H1 (cell line): ENCODE data around the gene NLRP3. TPM values are rescaled to one million over a fixed set of nuclear protein-coding genes. Genes with fewer than 3 reads are reported as not detected.

Experiments
- CTCF ChIA-PET: fragments of 300-600 bp; sonication (Branson Sonifier 250); formaldehyde crosslinking; loops from one replicate; lab custom pipeline; 2021; ENCODE audit not compliant: partially characterized antibody; lab: Charles Lee
- POLR2A ChIA-PET: fragments of 300-600 bp; sonication (Branson Sonifier 250); formaldehyde crosslinking; loops from one replicate; lab custom pipeline; 2021; ENCODE audit warnings: inconsistent platforms; ENCODE audit not compliant: partially characterized antibody; lab: Charles Lee
- DNase-seq, 2 experiments: peaks; one replicate each; pipeline versions ENCODE4 v3.0.0 to v3.0.0-alpha.2; 2010 to 2022; ENCODE audit warnings: low spot score in 2 of 2, low read depth in 1 of 2, mixed read lengths in 1 of 2
- FAIRE-seq: peaks from 2 replicates; lab custom pipeline; 2011; peaks lifted over from hg19 to GRCh38; lab: Jason Lieb, UNC
- H2AFZ ChIP-seq: 2 replicates; pipeline ENCODE4 v1.8.1; 2012; ENCODE audit warnings: low read length, inconsistent platforms
- H2AK5ac ChIP-seq: 2 replicates; pipeline ENCODE4 v1.6.1; 2013; ENCODE audit warnings: low read depth, low read length
- H2BK120ac ChIP-seq: replicated peaks from 2 replicates; pipeline ENCODE3; 2013; ENCODE audit warnings: low read depth, low read length, inconsistent platforms
- H2BK12ac ChIP-seq: 2 replicates; pipeline ENCODE4 v1.6.1; 2013; ENCODE audit warnings: low read depth, low read length
- H2BK15ac ChIP-seq: 2 replicates; pipeline ENCODE4 v1.6.1; 2013; ENCODE audit warnings: low read length
- H2BK20ac ChIP-seq: 2 replicates; pipeline ENCODE4 v1.6.1; 2013; ENCODE audit warnings: low read length
- H2BK5ac ChIP-seq: 2 replicates; pipeline ENCODE4 v1.6.1; 2013; ENCODE audit warnings: low read depth, low read length
- H3K14ac ChIP-seq: 2 replicates; pipeline ENCODE4 v1.6.1; 2013; ENCODE audit warnings: inconsistent platforms; ENCODE audit not compliant: insufficient read length
- H3K18ac ChIP-seq: 2 replicates; pipeline ENCODE4 v1.6.1; 2013; ENCODE audit warnings: low read length; ENCODE audit errors: extremely low read depth
- H3K23ac ChIP-seq: 2 replicates; pipeline ENCODE4 v1.6.1; 2013; ENCODE audit warnings: inconsistent platforms; ENCODE audit not compliant: insufficient read length
- H3K23me2 ChIP-seq: 2 replicates; pipeline ENCODE4 v1.6.1; 2013; ENCODE audit warnings: low read depth, low read length
- H3K27ac ChIP-seq: 2 replicates; pipeline ENCODE4 v1.6.1; 2011; ENCODE audit warnings: low read depth, low read length, inconsistent platforms
- H3K27me3 ChIP-seq, 4 experiments: replicated peaks in 1 of 4; 1 replicate in 1 of 4; 2 replicates in 3 of 4; pipeline versions ENCODE4 v1.6.1 to v1.8.1; 2011 to 2013; ENCODE audit warnings: low read length in 3 of 4, mild to moderate bottlenecking in 3 of 4, inconsistent platforms in 2 of 4, mixed read lengths in 2 of 4, moderate library complexity in 1 of 4; ENCODE audit not compliant: control insufficient read depth in 3 of 4, insufficient read depth in 3 of 4; ENCODE audit errors: extremely low read depth in 1 of 4
- H3K36me3 ChIP-seq, 4 experiments: 2 replicates each; pipeline versions ENCODE4 v1.6.1 to v1.8.1; 2011 to 2013; ENCODE audit warnings: mild to moderate bottlenecking in 4 of 4, low read length in 3 of 4, moderate library complexity in 2 of 4, control low read depth in 1 of 4, inconsistent platforms in 1 of 4; ENCODE audit not compliant: insufficient read depth in 4 of 4, control insufficient read depth in 2 of 4
- H3K4ac ChIP-seq: replicated peaks from 2 replicates; pipeline ENCODE3; 2013; ENCODE audit warnings: low read length, low read depth, mixed read lengths, inconsistent platforms; ENCODE audit not compliant: insufficient read length
- H3K4me1 ChIP-seq, 4 experiments: replicated peaks in 1 of 4; 1 replicate in 1 of 4; 2 replicates in 3 of 4; pipeline versions ENCODE4 v1.6.1 to v1.8.1; 2011 to 2013; ENCODE audit warnings: low read length in 3 of 4, inconsistent platforms in 2 of 4, mixed read lengths in 1 of 4; ENCODE audit not compliant: insufficient read depth in 4 of 4, control insufficient read depth in 3 of 4
- H3K4me2 ChIP-seq, 2 experiments: 2 replicates each; pipeline versions ENCODE4 v1.6.1 to v1.8.1; 2011 to 2013; ENCODE audit warnings: low read depth in 2 of 2, low read length in 2 of 2, control low read depth in 1 of 2, inconsistent platforms in 1 of 2, mild to moderate bottlenecking in 1 of 2; ENCODE audit not compliant: insufficient read depth in 1 of 2
- H3K4me3 ChIP-seq, 4 experiments: fragments of 200-600, 300-600 bp in 1 of 4; sonication (generic), shearing (Covaris generic), sonication (Bioruptor Twin) in 1 of 4; 2 replicates each; pipeline versions ENCODE4 v1.5.1 to v1.8.1; 2011 to 2016; ENCODE audit warnings: low read length in 4 of 4, low read depth in 3 of 4, control low read depth in 2 of 4, inconsistent platforms in 2 of 4, mild to moderate bottlenecking in 2 of 4, mixed read lengths in 1 of 4, moderate library complexity in 1 of 4; ENCODE audit not compliant: insufficient read depth in 2 of 4; ENCODE audit errors: extremely low read depth in 1 of 4
- H3K56ac ChIP-seq: replicated peaks from 2 replicates; pipeline ENCODE3; 2013; ENCODE audit warnings: low read depth, mild to moderate bottlenecking, mixed read lengths, low read length, inconsistent platforms; ENCODE audit not compliant: insufficient read length
- H3K79me1 ChIP-seq: 2 replicates; pipeline ENCODE4 v1.6.1; 2013; ENCODE audit warnings: low read depth, low read length, control low read depth
- H3K79me2 ChIP-seq, 2 experiments: 2 replicates each; pipeline versions ENCODE4 v1.6.1 to v1.8.1; 2012 to 2013; ENCODE audit warnings: low read length in 2 of 2, mild to moderate bottlenecking in 2 of 2, inconsistent platforms in 1 of 2; ENCODE audit not compliant: insufficient read depth in 2 of 2, control insufficient read depth in 1 of 2
- H3K9ac ChIP-seq, 4 experiments: replicated peaks in 1 of 4; 1 replicate in 1 of 4; 2 replicates in 3 of 4; pipeline versions ENCODE4 v1.6.1 to v1.8.1; 2011 to 2013; ENCODE audit warnings: low read depth in 3 of 4, low read length in 3 of 4, control low read depth in 2 of 4, mild to moderate bottlenecking in 2 of 4, moderate library complexity in 2 of 4, inconsistent platforms in 1 of 4; ENCODE audit errors: extremely low read depth in 1 of 4
- H3K9me3 ChIP-seq, 2 experiments: 2 replicates each; pipeline versions ENCODE4 v1.6.1 to v1.8.1; 2012 to 2013; ENCODE audit warnings: mild to moderate bottlenecking in 2 of 2, moderate library complexity in 2 of 2, control low read depth in 1 of 2, inconsistent platforms in 1 of 2, low read depth in 1 of 2, low read length in 1 of 2, mixed read lengths in 1 of 2; ENCODE audit not compliant: insufficient read depth in 2 of 2
- H4K20me1 ChIP-seq, 2 experiments: replicated peaks in 1 of 2; 2 replicates each; pipeline versions ENCODE3 to v1.8.1; 2011 to 2013; ENCODE audit warnings: inconsistent platforms in 2 of 2, low read length in 2 of 2, mild to moderate bottlenecking in 1 of 2; ENCODE audit not compliant: insufficient read depth in 2 of 2, control insufficient read depth in 1 of 2
- H4K5ac ChIP-seq: 2 replicates; pipeline ENCODE4 v1.6.1; 2013; ENCODE audit warnings: low read length, low read depth, mixed read lengths, inconsistent platforms; ENCODE audit not compliant: insufficient read length
- H4K8ac ChIP-seq: 2 replicates; pipeline ENCODE4 v1.8.0; 2013; ENCODE audit warnings: mild to moderate bottlenecking, moderate library complexity, low read length, inconsistent platforms; ENCODE audit not compliant: insufficient read depth; ENCODE audit errors: extremely low read depth
- H4K91ac ChIP-seq: replicated peaks from 2 replicates; pipeline ENCODE3; 2013; ENCODE audit warnings: low read length, mixed read lengths, inconsistent platforms; ENCODE audit not compliant: insufficient read length
- BCL11A ChIP-seq, 2 experiments: IDR thresholded peaks; one replicate each; pipeline ENCODE4 v1.6.1; 2011; ENCODE audit warnings: low read depth in 2 of 2, low read length in 2 of 2, mild to moderate bottlenecking in 2 of 2
- EP300 ChIP-seq, 2 experiments: IDR thresholded peaks; 1 replicate in 1 of 2; 2 replicates in 1 of 2; pipeline ENCODE4 v1.6.1; 2011 to 2012; ENCODE audit warnings: low read depth in 2 of 2, low read length in 2 of 2, mild to moderate bottlenecking in 2 of 2, borderline replicate concordance in 1 of 2, inconsistent platforms in 1 of 2, moderate library complexity in 1 of 2
- JUN ChIP-seq: IDR thresholded peaks from 2 replicates; pipeline ENCODE4 v1.6.1; 2011; ENCODE audit warnings: low read depth, mild to moderate bottlenecking, improper control_type of control experiment, low read length
- KDM1A ChIP-seq: fragments of 200-600, 300-600 bp; sonication (generic); IDR thresholded peaks from 2 replicates; pipeline ENCODE4 v1.7.1; 2016; ENCODE audit warnings: mild to moderate bottlenecking, low read length, borderline replicate concordance
- MAFK ChIP-seq: IDR thresholded peaks from 2 replicates; pipeline ENCODE4 v1.6.1; 2012; ENCODE audit warnings: low read depth, mild to moderate bottlenecking, improper control_type of control experiment, low read length
- SIN3A ChIP-seq, 2 experiments: IDR thresholded peaks in 1 of 2; conservative IDR thresholded peaks in 1 of 2; 2 replicates each; pipeline ENCODE4 v1.6.1; 2011 to 2012; ENCODE audit warnings: low read length in 2 of 2, improper control_type of control experiment in 1 of 2, low read depth in 1 of 2, mild to moderate bottlenecking in 1 of 2
- SP1 ChIP-seq: IDR thresholded peaks from 2 replicates; pipeline ENCODE4 v1.6.1; 2011; ENCODE audit warnings: low read depth, low read length
- SP4 ChIP-seq: IDR thresholded peaks from 2 replicates; pipeline ENCODE4 v1.6.1; 2012; ENCODE audit warnings: low read length, inconsistent platforms
- TBP ChIP-seq: IDR thresholded peaks from 2 replicates; pipeline ENCODE4 v1.6.1; 2011; ENCODE audit warnings: low read depth, low read length, improper control_type of control experiment
- WGBS, 2 experiments: shearing (Covaris generic) in 1 of 2; methylation state at CpG; one replicate each; pipeline versions ENCODE4 v1.1.6 to v1.1.7; 2013 to 2015; ENCODE audit warnings: low lambda C conversion rate in 2 of 2, mixed read lengths in 2 of 2, inconsistent platforms in 1 of 2, low coverage in 1 of 2, missing lambda C conversion rate in 1 of 2; ENCODE audit not compliant: insufficient replicate concordance in 2 of 2, insufficient coverage in 1 of 2, insufficient read length in 1 of 2; ENCODE audit errors: extremely low coverage in 1 of 2, missing lambda C conversion rate in 1 of 2; 5-methylcytosine and 5-hydroxymethylcytosine counted together
- polyA plus RNA-seq, 7 experiments: library from polyadenylated mRNA; depleted of rRNA in 3 of 7; stranded (reverse) in 5 of 7; unstranded in 2 of 7; fragments of >200 nt in 5 of 7; fragments of 200-250 nt in 2 of 7; gene quantifications; 1 replicate in 5 of 7; 2 replicates in 1 of 7; 4 replicates in 1 of 7; pipeline versions ENCODE4 v1.2.1 to v1.2.3, GENCODE V29; 2011 to 2013; ENCODE audit warnings: missing spikeins in 2 of 7, mixed read lengths in 2 of 7
- total RNA-seq: library from RNA; stranded (reverse); fragmentation: NEBNext Ultra II Directional; extraction: Animal tissue kit (Norgen Biotek cat#: 25700); gene quantifications from 2 replicates; pipeline ENCODE4 v1.2.1, GENCODE V29; 2021

The NLRP3 gene
- total and polyA plus RNA-seq, 2 of the 8 experiments (the other 6 are each of a cell fraction or from before 2014, with no cell fraction given): 0.05 to 0.19 TPM

DNA sequence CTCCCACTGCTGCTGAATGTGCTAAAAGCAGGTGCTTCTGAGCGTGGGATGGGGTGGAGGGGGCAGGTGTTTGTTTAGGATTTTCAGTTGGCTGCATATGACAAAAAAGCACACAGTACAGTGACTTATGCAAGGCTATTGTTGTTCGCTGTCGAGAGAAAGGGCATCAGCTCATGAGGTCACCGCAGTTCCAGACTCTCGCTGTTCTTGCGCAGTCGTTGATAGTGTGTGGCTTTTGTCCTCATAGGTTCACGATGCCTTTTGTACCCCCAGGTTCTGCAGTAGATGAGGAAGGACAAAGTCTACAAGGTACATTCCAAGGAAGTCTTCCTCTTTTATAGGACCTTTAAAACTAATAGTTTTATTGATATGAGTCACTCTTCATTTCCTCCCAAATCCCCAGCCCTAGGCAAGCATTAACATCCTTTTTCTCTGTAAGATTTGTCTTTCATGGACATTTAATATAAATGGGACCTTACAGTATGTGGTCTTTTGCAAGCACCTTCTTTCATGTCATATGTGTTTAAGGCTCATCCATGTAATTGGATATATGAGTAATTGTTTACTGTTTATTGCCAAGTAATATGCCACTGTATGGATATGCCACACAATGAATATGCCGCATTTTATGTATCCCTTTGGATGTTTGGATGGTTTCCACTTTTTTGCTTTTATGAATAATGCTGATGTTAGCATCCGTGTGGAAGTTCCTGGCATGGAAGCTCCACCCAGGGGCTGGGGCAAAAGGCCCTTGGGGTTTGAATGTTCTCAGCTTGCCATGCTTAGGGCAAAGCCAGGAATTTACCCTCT, 14.5 kb upstream of the NLRP3 start:
- Histone ChIP-seq H3K23ac (no peak overlapping the region), H3K14ac (no peak overlapping the region), H3K56ac (no peak overlapping the region), H2AFZ (no peak overlapping the region), H3K4ac (no peak overlapping the region), H3K9ac (no peak overlapping the region), H3K9me3 (no peaks in the 10 kb centered on the region; a peak in 1 of 4 replicates), H2BK12ac (no peak overlapping the region; the same call in 1 of the 2 replicates), H3K4me1 (no peaks in the 10 kb centered on the region), H3K23me2 (no peaks in the 10 kb centered on the region), H3K4me2 (no peak overlapping the region), H3K79me2 (no peaks in the 10 kb centered on the region), H2BK15ac (no peak overlapping the region), H3K27me3 (no peaks in the 10 kb centered on the region), H2BK5ac (no peak overlapping the region), H2BK20ac (no peak overlapping the region), H4K8ac (no peak overlapping the region), H3K27ac (no peak overlapping the region), H3K4me3 (no peak overlapping the region), H2BK120ac (no peak overlapping the region), H3K79me1 (no peaks in the 10 kb centered on the region), H4K5ac (no peak overlapping the region), H4K20me1 (no peaks in the 10 kb centered on the region), H4K91ac (no peak overlapping the region), H3K18ac (no peak overlapping the region), H3K36me3 (no peaks in the 10 kb centered on the region), H2AK5ac (no peak overlapping the region)
- POLR2A ChIA-PET: no interaction called here
- CTCF ChIA-PET: interaction anchor here (0.8 to 4.6 kb wide), 6 partner anchors 8 to 66 kb away, joined by 3 to 43 read pairs (median 3); no protein-coding TSS in a partner anchor
- WGBS, 2 experiments: 92% methylated on average over 10 of the region's 10 CpGs; no CpG with 5 or more reads in 1 of the 2 experiments
- no peak for FAIRE-seq
- TF ChIP-seq JUN (no peak), BCL11A (IDR thresholded peaks at IDR 0.05; ENCODE audit: low read depth in 2 of 2, low read length in 2 of 2) (no peak), SIN3A (conservative IDR thresholded peaks at IDR 0.05 in 1 of 2, IDR thresholded peaks at IDR 0.05 in 1 of 2; ENCODE audit: low read depth in 1 of 2, low read length in 2 of 2) (no peak), EP300 (IDR thresholded peaks at IDR 0.05; ENCODE audit: borderline replicate concordance in 1 of 2, low read depth in 2 of 2, low read length in 2 of 2) (no peak), SP1 (no peak), MAFK (no peak), TBP (no peak), SP4 (no peak), KDM1A (no peak)
- TF ChIP-seq, all 59 proteins: peak for 0
- DNase-seq: no peak
